H9 (cell line): Measurements from ENCODE around the gene WDR77. TPM values are rescaled to one million over a fixed set of nuclear protein-coding genes. Genes with fewer than 3 reads are reported as not detected.

ENCODE experiments used
- DNase-seq: peaks from one replicate; pipeline ENCODE4 v3.0.0-alpha.2; 2017
- H2AFZ ChIP-seq: one replicate; pipeline ENCODE4 v1.6.1; 2013; ENCODE audit warnings: mild to moderate bottlenecking, low read length, control low read depth, moderate library complexity
- H2AK5ac ChIP-seq: 2 replicates; pipeline ENCODE4 v1.6.1; 2013; ENCODE audit warnings: low read length, control low read depth, mixed read lengths; ENCODE audit not compliant: insufficient read length
- H2BK120ac ChIP-seq: one replicate; pipeline ENCODE4 v1.6.1; 2013; ENCODE audit warnings: low read depth, mild to moderate bottlenecking, low read length, control low read depth, inconsistent platforms; ENCODE audit not compliant: poor library complexity, severe bottlenecking
- H2BK12ac ChIP-seq: 2 replicates; pipeline ENCODE4 v1.6.1; 2013; ENCODE audit warnings: low read length, control low read depth, mixed read lengths, low read depth; ENCODE audit not compliant: insufficient read length
- H2BK15ac ChIP-seq: 2 replicates; pipeline ENCODE4 v1.6.1; 2013; ENCODE audit warnings: low read depth, low read length, control low read depth
- H2BK20ac ChIP-seq: one replicate; pipeline ENCODE4 v1.6.1; 2013; ENCODE audit warnings: low read depth, mild to moderate bottlenecking, low read length, control low read depth, inconsistent platforms; ENCODE audit not compliant: poor library complexity, severe bottlenecking
- H2BK5ac ChIP-seq: 2 replicates; pipeline ENCODE4 v1.6.1; 2013; ENCODE audit warnings: low read length, control low read depth, mixed read lengths; ENCODE audit not compliant: insufficient read length
- H3K14ac ChIP-seq: 2 replicates; pipeline ENCODE4 v1.6.1; 2013; ENCODE audit warnings: low read length, control low read depth; ENCODE audit not compliant: insufficient read depth
- H3K18ac ChIP-seq: 2 replicates; pipeline ENCODE4 v1.6.1; 2013; ENCODE audit warnings: low read depth, mild to moderate bottlenecking, mixed read lengths, low read length, control low read depth; ENCODE audit not compliant: insufficient read length
- H3K23ac ChIP-seq: 2 replicates; pipeline ENCODE4 v1.6.1; 2013; ENCODE audit warnings: low read length, control low read depth, mixed read lengths, low read depth; ENCODE audit not compliant: insufficient read length
- H3K23me2 ChIP-seq: 2 replicates; pipeline ENCODE4 v1.6.1; 2013; ENCODE audit warnings: low read depth, mild to moderate bottlenecking, mixed read lengths, low read length, control low read depth; ENCODE audit not compliant: insufficient read length, poor library complexity, severe bottlenecking
- H3K27ac ChIP-seq: 2 replicates; pipeline ENCODE4 v1.5.1; 2013; ENCODE audit warnings: low read length, control low read depth, mixed read lengths, low read depth; ENCODE audit not compliant: insufficient read length
- H3K27me3 ChIP-seq: 2 replicates; pipeline ENCODE4 v1.6.1; 2013; ENCODE audit warnings: low read length, control low read depth, inconsistent platforms; ENCODE audit not compliant: insufficient read depth
- H3K4ac ChIP-seq: 2 replicates; pipeline ENCODE4 v1.6.1; 2013; ENCODE audit warnings: low read depth, mild to moderate bottlenecking, control low read depth, inconsistent platforms, low read length, moderate library complexity
- H3K4me1 ChIP-seq: 2 replicates; pipeline ENCODE4 v1.6.1; 2013; ENCODE audit warnings: low read length, control low read depth, inconsistent platforms; ENCODE audit not compliant: insufficient read depth
- H3K4me2 ChIP-seq: 2 replicates; pipeline ENCODE4 v1.6.1; 2013; ENCODE audit warnings: low read length, control low read depth, mixed read lengths; ENCODE audit not compliant: insufficient read length, insufficient read depth
- H3K56ac ChIP-seq: 2 replicates; pipeline ENCODE4 v1.6.1; 2013; ENCODE audit warnings: low read depth, mild to moderate bottlenecking, mixed read lengths, low read length, control low read depth; ENCODE audit not compliant: insufficient read length
- H3K79me1 ChIP-seq: 2 replicates; pipeline ENCODE4 v1.6.1; 2013; ENCODE audit warnings: low read depth, mild to moderate bottlenecking, moderate library complexity, low read length, control low read depth, inconsistent platforms; ENCODE audit not compliant: insufficient read depth, poor library complexity, severe bottlenecking
- H3K79me2 ChIP-seq: 2 replicates; pipeline ENCODE4 v1.6.1; 2013; ENCODE audit warnings: low read length, control low read depth, inconsistent platforms; ENCODE audit not compliant: insufficient read depth
- H3K9ac ChIP-seq: 2 replicates; pipeline ENCODE4 v1.6.1; 2013; ENCODE audit warnings: low read length, control low read depth, mixed read lengths; ENCODE audit not compliant: insufficient read length; ENCODE audit errors: extremely low read depth
- H3K9me3 ChIP-seq: one replicate; pipeline ENCODE4 v1.6.1; 2013; ENCODE audit warnings: low read depth, low read length, inconsistent platforms; ENCODE audit not compliant: control insufficient read depth
- H3T11ph ChIP-seq: one replicate; pipeline ENCODE4 v1.6.1; 2013; ENCODE audit warnings: mild to moderate bottlenecking, low read length, control low read depth, inconsistent platforms
- H4K20me1 ChIP-seq: one replicate; pipeline ENCODE4 v1.6.1; 2013; ENCODE audit not compliant: control insufficient read depth, insufficient read length, insufficient read depth
- H4K5ac ChIP-seq: 2 replicates; pipeline ENCODE4 v1.6.1; 2013; ENCODE audit warnings: low read depth, mild to moderate bottlenecking, mixed read lengths, low read length, control low read depth; ENCODE audit not compliant: insufficient read length
- H4K8ac ChIP-seq: replicated peaks from 2 replicates; pipeline ENCODE4 v1.6.1; 2013; ENCODE audit warnings: low read length, control low read depth, mixed read lengths, low read depth; ENCODE audit not compliant: insufficient read length
- H4K91ac ChIP-seq: 2 replicates; pipeline ENCODE4 v1.6.1; 2013; ENCODE audit warnings: low read depth, mild to moderate bottlenecking, moderate library complexity, mixed read lengths, low read length, control low read depth; ENCODE audit not compliant: insufficient read length
- H3K27ac Mint-ChIP-seq, 3 experiments: 2 replicates in 2 of 3; 3 replicates in 1 of 3; pipeline ENCODE4 v1.8.0; 2020 to 2021; ENCODE audit warnings: mixed read lengths in 3 of 3, mild to moderate bottlenecking in 1 of 3, moderate library complexity in 1 of 3
- H3K27me3 Mint-ChIP-seq: 2 replicates; pipeline ENCODE4 v1.8.0; 2021; ENCODE audit warnings: low read depth, mild to moderate bottlenecking, moderate library complexity, mixed read lengths
- H3K36me3 Mint-ChIP-seq, 3 experiments: 2 replicates in 2 of 3; 3 replicates in 1 of 3; pipeline ENCODE4 v1.8.0; 2020 to 2021; ENCODE audit warnings: low read depth in 3 of 3, mixed read lengths in 3 of 3; ENCODE audit not compliant: insufficient read depth in 1 of 3
- H3K4me1 Mint-ChIP-seq, 2 experiments: 2 replicates each; pipeline ENCODE4 v1.8.0; 2020; ENCODE audit warnings: mixed read lengths in 2 of 2
- H3K4me3 Mint-ChIP-seq, 2 experiments: 2 replicates in 1 of 2; 3 replicates in 1 of 2; pipeline ENCODE4 v1.8.0; 2020 to 2021; ENCODE audit warnings: mild to moderate bottlenecking in 2 of 2, mixed read lengths in 2 of 2, moderate library complexity in 1 of 2
- H3K9me3 Mint-ChIP-seq, 2 experiments: 2 replicates in 1 of 2; 3 replicates in 1 of 2; pipeline ENCODE4 v1.8.0; 2020; ENCODE audit warnings: mild to moderate bottlenecking in 2 of 2, mixed read lengths in 2 of 2, moderate library complexity in 1 of 2
- CTCF ChIP-seq: fragments of 200-600 bp; sonication (generic); conservative IDR thresholded peaks from 3 replicates; pipeline ENCODE4 v1.8.0; 2021; ENCODE audit warnings: antibody characterized with exemption, mild to moderate bottlenecking
- whole genome bisulfite sequencing: extraction: QIAGEN DNeasy Blood & Tissue Kit; methylation state at CpG from one replicate; pipeline ENCODE4 v1.1.7; 2013; ENCODE audit warnings: missing lambda C conversion rate, low lambda C conversion rate, mixed read lengths; ENCODE audit not compliant: insufficient read length; ENCODE audit errors: extremely low coverage; 5-methylcytosine and 5-hydroxymethylcytosine counted together
- total RNA-seq: library from RNA; stranded (reverse); gene quantifications from 2 replicates; pipeline ENCODE4 v1.2.1, GENCODE V29; 2021

The WDR77 gene
- total RNA-seq, 1 experiment from 2014 or later = 70.9 TPM

- Histone ChIP-seq H3K9me3 (no peaks in the 10 kb centered on the region), H3K14ac (no peak overlapping the region), H3K9ac (no peak overlapping the region), H2AK5ac (no peak overlapping the region), H3K4me2 (no peak overlapping the region), H3K27me3 (no peaks in the 10 kb centered on the region), H2BK5ac (no peak overlapping the region), H3K4ac (no peak overlapping the region), H2AFZ (no peak overlapping the region), H3K56ac (no peak overlapping the region), H4K20me1 (no peaks in the 10 kb centered on the region), H4K8ac (no peak overlapping the region), H4K91ac (no peak overlapping the region), H2BK12ac (no peak overlapping the region), H3K4me1 (no peaks in the 10 kb centered on the region), H3K79me1 (no peaks in the 10 kb centered on the region), H2BK20ac (no peak overlapping the region), H3T11ph (no peak overlapping the region), H2BK15ac (no peak overlapping the region), H3K27ac (no peak overlapping the region), H3K79me2 (no peaks in the 10 kb centered on the region), H4K5ac (no peak overlapping the region), H3K23ac (no peak overlapping the region), H3K23me2 (no peaks in the 10 kb centered on the region), H3K18ac (no peak overlapping the region), H2BK120ac (no peak overlapping the region)
- peaks cover 11% of the 10 kb centered on the region in 2 experiments for H3K4me1 Mint-ChIP-seq
- H3K27ac Mint-ChIP-seq = no peak overlapping the region
- no peaks in the 10 kb centered on the region for H3K9me3 Mint-ChIP-seq
- no peak for DNase-seq
- H3K36me3 Mint-ChIP-seq = no peaks in the 10 kb centered on the region
- H3K27me3 Mint-ChIP-seq = no peaks in the 10 kb centered on the region
- WGBS = no CpG with 5 or more reads among the region's 1 CpG
- H3K4me3 Mint-ChIP-seq = no peak overlapping the region
- TF ChIP-seq CTCF = no peak
Observed at GRCh38 chr1:111392460-111392945, 56.6 kb downstream of the WDR77 start.
